A549 (cell line): ENCODE results near the gene CEACAM20.

Experiments used
- EP300 ChIP-seq, 2 experiments: fragments of >200 bp; sonication (Bioruptor Twin); formaldehyde crosslinking; IDR thresholded peaks; 2 replicates in 1 of 2; 3 replicates in 1 of 2; pipeline ENCODE4 v1.6.1; 2016 to 2017
- TF ChIP-seq, protein P1 (sequence below): fragments of 200-600 bp; sonication (generic); IDR thresholded peaks from 2 replicates; pipeline ENCODE4 v1.6.1; 2016; ENCODE audit warnings: antibody characterized with exemption, mild to moderate bottlenecking, moderate library complexity

- TF ChIP-seq EP300 (IDR thresholded peaks at IDR 0.05): no peak
- TF ChIP-seq, protein P1, sequence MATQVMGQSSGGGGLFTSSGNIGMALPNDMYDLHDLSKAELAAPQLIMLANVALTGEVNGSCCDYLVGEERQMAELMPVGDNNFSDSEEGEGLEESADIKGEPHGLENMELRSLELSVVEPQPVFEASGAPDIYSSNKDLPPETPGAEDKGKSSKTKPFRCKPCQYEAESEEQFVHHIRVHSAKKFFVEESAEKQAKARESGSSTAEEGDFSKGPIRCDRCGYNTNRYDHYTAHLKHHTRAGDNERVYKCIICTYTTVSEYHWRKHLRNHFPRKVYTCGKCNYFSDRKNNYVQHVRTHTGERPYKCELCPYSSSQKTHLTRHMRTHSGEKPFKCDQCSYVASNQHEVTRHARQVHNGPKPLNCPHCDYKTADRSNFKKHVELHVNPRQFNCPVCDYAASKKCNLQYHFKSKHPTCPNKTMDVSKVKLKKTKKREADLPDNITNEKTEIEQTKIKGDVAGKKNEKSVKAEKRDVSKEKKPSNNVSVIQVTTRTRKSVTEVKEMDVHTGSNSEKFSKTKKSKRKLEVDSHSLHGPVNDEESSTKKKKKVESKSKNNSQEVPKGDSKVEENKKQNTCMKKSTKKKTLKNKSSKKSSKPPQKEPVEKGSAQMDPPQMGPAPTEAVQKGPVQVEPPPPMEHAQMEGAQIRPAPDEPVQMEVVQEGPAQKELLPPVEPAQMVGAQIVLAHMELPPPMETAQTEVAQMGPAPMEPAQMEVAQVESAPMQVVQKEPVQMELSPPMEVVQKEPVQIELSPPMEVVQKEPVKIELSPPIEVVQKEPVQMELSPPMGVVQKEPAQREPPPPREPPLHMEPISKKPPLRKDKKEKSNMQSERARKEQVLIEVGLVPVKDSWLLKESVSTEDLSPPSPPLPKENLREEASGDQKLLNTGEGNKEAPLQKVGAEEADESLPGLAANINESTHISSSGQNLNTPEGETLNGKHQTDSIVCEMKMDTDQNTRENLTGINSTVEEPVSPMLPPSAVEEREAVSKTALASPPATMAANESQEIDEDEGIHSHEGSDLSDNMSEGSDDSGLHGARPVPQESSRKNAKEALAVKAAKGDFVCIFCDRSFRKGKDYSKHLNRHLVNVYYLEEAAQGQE: no peak
Observed at GRCh38 chr19:44549507-44549906, 20.0 kb upstream of the CEACAM20 start.
